Mesendoderm (in vitro differentiated cells): Measurements from ENCODE around the gene SNX12.

ENCODE experiments used
- DNase-seq: peaks from one replicate; pipeline ENCODE4 v3.0.0; 2013
- H2AK5ac ChIP-seq: 2 replicates; pipeline ENCODE4 v1.6.1; 2013; ENCODE audit warnings: low read length, inconsistent platforms
- H2BK120ac ChIP-seq: 2 replicates; pipeline ENCODE4 v1.6.1; 2013; ENCODE audit warnings: low read depth, mild to moderate bottlenecking, low read length, moderate library complexity, mixed read lengths
- H2BK15ac ChIP-seq: replicated peaks from 2 replicates; pipeline ENCODE4 v1.6.1; 2013; ENCODE audit warnings: low read depth, mild to moderate bottlenecking, moderate library complexity
- H2BK5ac ChIP-seq: 2 replicates; pipeline ENCODE4 v1.6.1; 2013; ENCODE audit warnings: low read length, inconsistent platforms
- H3K18ac ChIP-seq: 2 replicates; pipeline ENCODE4 v1.6.1; 2013; ENCODE audit warnings: mild to moderate bottlenecking, low read length, mixed read lengths
- H3K23ac ChIP-seq: one replicate; pipeline ENCODE4 v1.6.1; 2013; ENCODE audit warnings: low read length
- H3K27ac ChIP-seq: 2 replicates; pipeline ENCODE4 v1.5.1; 2013; ENCODE audit warnings: low read depth, mild to moderate bottlenecking, inconsistent platforms, low read length, moderate library complexity
- H3K27me3 ChIP-seq: 2 replicates; pipeline ENCODE4 v1.6.1; 2013; ENCODE audit warnings: low read length, control low read depth, mild to moderate bottlenecking, inconsistent platforms; ENCODE audit not compliant: insufficient read depth, poor library complexity
- H3K36me3 ChIP-seq: 2 replicates; pipeline ENCODE4 v1.6.1; 2013; ENCODE audit warnings: low read length, inconsistent platforms; ENCODE audit not compliant: control insufficient read depth, insufficient read depth
- H3K4ac ChIP-seq: one replicate; pipeline ENCODE4 v1.6.1; 2013; ENCODE audit warnings: low read depth, mild to moderate bottlenecking, low read length, moderate library complexity
- H3K4me1 ChIP-seq: 2 replicates; pipeline ENCODE4 v1.6.1; 2013; ENCODE audit warnings: low read depth, low read length, inconsistent platforms; ENCODE audit not compliant: control insufficient read depth
- H3K4me2 ChIP-seq: 2 replicates; pipeline ENCODE4 v1.6.1; 2013; ENCODE audit warnings: low read length
- H3K4me3 ChIP-seq: 2 replicates; pipeline ENCODE4 v1.5.1; 2013; ENCODE audit warnings: mild to moderate bottlenecking, low read length
- H3K56ac ChIP-seq: one replicate; pipeline ENCODE4 v1.6.1; 2013; ENCODE audit warnings: low read length
- H3K79me1 ChIP-seq: 2 replicates; pipeline ENCODE4 v1.6.1; 2013; ENCODE audit warnings: low read length, inconsistent platforms
- H3K79me2 ChIP-seq: 2 replicates; pipeline ENCODE4 v1.6.1; 2013; ENCODE audit warnings: mild to moderate bottlenecking, low read length; ENCODE audit not compliant: control insufficient read depth, insufficient read depth
- H3K9ac ChIP-seq: 2 replicates; pipeline ENCODE4 v1.6.1; 2013; ENCODE audit warnings: low read length, inconsistent platforms
- H4K5ac ChIP-seq: one replicate; pipeline ENCODE4 v1.6.1; 2013; ENCODE audit warnings: low read length
- H4K8ac ChIP-seq: one replicate; pipeline ENCODE4 v1.6.1; 2013; ENCODE audit warnings: low read depth, mild to moderate bottlenecking, control low read depth, low read length, moderate library complexity
- WGBS: extraction: QIAGEN DNeasy Blood & Tissue Kit; methylation state at CpG from one replicate; pipeline ENCODE4 v1.1.7; 2013; ENCODE audit warnings: low lambda C conversion rate, missing lambda C conversion rate; ENCODE audit not compliant: insufficient coverage; ENCODE audit errors: extremely low coverage; 5-methylcytosine and 5-hydroxymethylcytosine counted together

SNX12 gene

DNA sequence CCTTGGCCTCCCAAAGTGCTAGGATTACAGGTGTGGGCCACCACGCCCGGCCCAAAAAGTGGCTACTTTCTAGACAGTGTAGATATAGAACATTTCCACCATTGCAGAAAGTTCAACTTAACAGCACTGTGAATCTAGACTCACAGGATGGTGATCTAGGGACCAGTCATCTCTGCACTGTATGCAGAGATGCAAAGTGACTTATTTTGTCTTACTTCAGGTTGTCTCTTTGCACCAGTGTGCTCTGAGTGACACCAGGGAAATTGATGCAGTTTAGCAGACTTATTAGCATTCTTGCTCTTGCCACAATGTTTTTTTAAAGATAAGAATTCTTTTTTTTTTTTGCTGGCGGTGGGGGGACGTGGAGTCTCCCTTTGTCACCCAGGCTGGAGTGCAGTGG, 14.7 kb upstream of the SNX12 start:
- Histone ChIP-seq H3K4me3 (no peak overlapping the region), H3K18ac (no peak overlapping the region), H2AK5ac (no peak overlapping the region), H3K9ac (no peak overlapping the region), H2BK15ac (no peak overlapping the region), H3K36me3 (no peaks in the 10 kb centered on the region), H3K79me1 (no peaks in the 10 kb centered on the region), H2BK5ac (no peak overlapping the region), H3K27ac (no peak overlapping the region), H4K5ac (no peak overlapping the region), H2BK120ac (no peak overlapping the region), H3K4ac (no peak overlapping the region), H3K4me1 (no peaks in the 10 kb centered on the region), H3K23ac (no peak overlapping the region), H3K79me2 (no peaks in the 10 kb centered on the region), H3K27me3 (no peaks in the 10 kb centered on the region), H4K8ac (no peak overlapping the region), H3K4me2 (no peak overlapping the region), H3K56ac (no peak overlapping the region)
- WGBS: no CpG with 5 or more reads among the region's 4 CpGs
- DNase-seq: no peak

DNA sequence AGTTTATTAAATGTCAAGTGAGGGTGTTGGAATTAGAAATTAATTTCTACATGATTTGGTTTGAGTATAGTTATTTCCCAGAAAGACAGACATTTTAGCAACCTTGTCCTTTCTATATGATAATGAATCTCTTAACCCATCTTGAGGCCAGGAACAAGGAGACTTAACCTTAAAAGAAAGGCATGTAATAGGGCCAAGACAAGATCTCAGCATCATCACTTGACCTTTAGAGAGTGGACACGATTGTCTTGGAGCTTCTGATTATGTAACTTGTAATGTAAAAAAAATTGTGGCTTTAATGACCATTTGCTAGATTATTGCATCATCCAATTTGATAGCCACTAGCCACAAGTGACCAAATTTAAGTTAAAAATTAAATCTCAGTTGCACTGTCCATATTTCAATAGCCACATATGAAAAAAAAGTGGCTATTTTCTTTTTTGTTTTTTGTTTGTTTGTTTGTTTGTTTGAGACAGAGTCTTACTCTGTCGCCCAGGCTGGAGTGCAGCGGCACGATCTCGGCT, 14.1 kb upstream of the SNX12 start:
- Histone ChIP-seq H3K36me3 (no peaks in the 10 kb centered on the region), H4K5ac (no peak overlapping the region), H4K8ac (no peak overlapping the region), H3K27ac (no peak overlapping the region), H3K18ac (no peak overlapping the region), H3K79me2 (no peaks in the 10 kb centered on the region), H3K9ac (no peak overlapping the region), H2BK5ac (no peak overlapping the region), H2BK15ac (no peak overlapping the region), H3K79me1 (no peaks in the 10 kb centered on the region), H3K27me3 (no peaks in the 10 kb centered on the region), H3K4me2 (no peak overlapping the region), H3K23ac (no peak overlapping the region), H2BK120ac (no peak overlapping the region), H3K4me3 (no peak overlapping the region), H3K4me1 (no peaks in the 10 kb centered on the region), H3K56ac (no peak overlapping the region), H3K4ac (no peak overlapping the region), H2AK5ac (no peak overlapping the region)
- no peak for DNase-seq
- no CpG with 5 or more reads among the region's 5 CpGs for WGBS

DNA sequence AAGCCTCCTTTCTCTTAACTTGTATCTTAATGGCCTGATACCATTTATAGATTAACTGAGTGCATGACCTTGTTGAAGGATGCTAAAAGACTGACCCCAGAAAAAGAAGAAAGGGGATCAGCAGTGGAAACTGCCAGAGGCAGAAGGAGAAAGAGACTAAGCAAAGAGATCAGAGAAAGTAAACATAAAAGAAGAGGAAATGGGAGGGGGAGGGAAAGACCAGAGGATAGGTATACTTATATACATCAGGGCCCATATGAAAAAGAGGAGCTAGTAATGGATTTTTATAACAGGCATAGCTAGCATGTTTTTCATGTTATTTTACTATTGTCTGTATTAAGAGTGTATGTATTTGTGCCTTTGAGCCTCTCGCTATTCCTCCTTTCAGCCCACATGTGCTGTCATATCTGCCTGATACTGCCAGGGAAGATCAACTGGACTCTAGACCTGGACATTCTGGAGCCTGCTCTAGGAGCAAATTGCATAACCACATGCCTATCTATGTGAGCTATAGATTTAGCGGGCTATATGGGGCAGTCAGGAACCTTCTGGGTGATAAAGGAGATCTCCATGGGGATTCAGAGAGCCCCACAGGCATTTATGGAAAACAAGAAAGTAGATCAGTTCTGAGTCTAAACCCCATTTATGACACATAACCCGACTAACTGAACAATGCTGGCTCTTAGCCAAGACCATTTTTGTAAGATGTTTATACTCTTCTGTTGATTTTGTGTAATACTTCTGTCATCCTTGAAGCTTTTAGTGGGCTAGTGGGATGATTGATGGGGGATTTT, 13.4 kb upstream of the SNX12 start:
- Histone ChIP-seq H3K4me2 (no peak overlapping the region), H2BK5ac (no peak overlapping the region), H3K23ac (no peak overlapping the region), H4K8ac (no peak overlapping the region), H2BK15ac (no peak overlapping the region), H2BK120ac (no peak overlapping the region), H3K4me3 (no peak overlapping the region), H3K4me1 (no peaks in the 10 kb centered on the region), H3K79me2 (no peaks in the 10 kb centered on the region), H3K27me3 (no peaks in the 10 kb centered on the region), H3K79me1 (no peaks in the 10 kb centered on the region), H3K27ac (no peak overlapping the region), H3K36me3 (no peaks in the 10 kb centered on the region), H4K5ac (no peak overlapping the region), H3K4ac (no peak overlapping the region), H3K18ac (no peak overlapping the region), H3K9ac (no peak overlapping the region), H2AK5ac (no peak overlapping the region), H3K56ac (no peak overlapping the region)
- no peak for DNase-seq
- no CpG with 5 or more reads among the region's 3 CpGs for WGBS

DNA sequence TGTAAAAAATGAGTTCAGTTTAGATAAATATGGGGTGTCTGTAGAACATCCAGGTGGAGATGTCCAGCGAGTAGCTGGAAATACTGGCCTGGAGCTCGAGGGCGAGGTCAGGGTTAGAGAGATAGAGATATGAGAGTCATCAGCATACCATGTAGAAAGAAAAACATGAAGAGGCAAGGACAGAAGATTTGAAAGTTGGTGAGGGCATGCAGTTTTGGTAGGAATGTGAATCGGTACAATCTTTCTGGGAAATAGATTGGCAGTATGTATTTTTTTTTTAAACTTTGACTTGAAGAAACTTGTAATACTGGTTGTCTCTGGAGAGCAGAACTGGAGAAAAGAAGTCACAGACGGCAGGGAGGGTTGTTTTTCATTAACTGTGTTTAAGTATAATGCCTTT, 2.4 kb upstream of the SNX12 start:
- Histone ChIP-seq H3K4me1 (no peaks in the 10 kb centered on the region), H3K9ac (no peak overlapping the region), H3K36me3 (no peaks in the 10 kb centered on the region), H3K27ac (no peak overlapping the region), H3K79me2 (peaks cover 14% of the 10 kb centered on the region), H3K4ac (no peak overlapping the region), H3K18ac (no peak overlapping the region), H4K8ac (no peak overlapping the region), H3K23ac (no peak overlapping the region), H2BK5ac (no peak overlapping the region), H2AK5ac (no peak overlapping the region), H2BK120ac (no peak overlapping the region), H3K4me3 (no peak overlapping the region), H4K5ac (no peak overlapping the region), H3K4me2 (no peak overlapping the region), H2BK15ac (no peak overlapping the region), H3K56ac (no peak overlapping the region), H3K79me1 (no peaks in the 10 kb centered on the region), H3K27me3 (no peaks in the 10 kb centered on the region)
- no peak for DNase-seq
- WGBS: no CpG with 5 or more reads among the region's 5 CpGs

DNA sequence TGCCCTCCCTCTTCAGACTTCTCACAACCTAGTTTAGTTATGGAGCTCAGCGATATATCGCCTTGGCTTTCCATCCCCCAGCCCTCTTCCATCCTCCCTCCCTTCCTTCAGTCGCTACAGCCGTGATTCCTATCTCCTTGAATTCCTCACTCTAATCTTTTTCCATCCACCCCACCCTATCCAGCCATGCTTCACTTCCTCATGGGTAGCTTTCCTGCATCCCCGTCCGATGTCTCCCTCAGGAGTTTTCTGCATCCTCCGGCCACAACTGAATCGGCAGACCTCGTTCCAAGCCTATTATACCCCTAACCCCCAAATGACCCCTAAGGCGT, 456 bp downstream of the SNX12 start:
- H3K56ac ChIP-seq: peak overlapping the region; percentile 90
- H3K4ac ChIP-seq: peak overlapping the region; percentile 42
- peak; percentile 65 for DNase-seq
- H4K5ac ChIP-seq: no peak overlapping the region
- H3K4me3 ChIP-seq: peak overlapping the region; percentile 74
- no peak overlapping the region for H2BK5ac ChIP-seq
- H3K27ac ChIP-seq: peak overlapping the region; percentile 64
- WGBS: no CpG with 5 or more reads among the region's 10 CpGs
- H3K4me1 ChIP-seq: no peaks in the 10 kb centered on the region
- peak overlapping the region; percentile 35 for H3K4me2 ChIP-seq
- no peak overlapping the region for H3K18ac ChIP-seq
- no peak overlapping the region for H3K23ac ChIP-seq
- H2BK15ac ChIP-seq: no peak overlapping the region
- H3K27me3 ChIP-seq: no peaks in the 10 kb centered on the region
- H3K79me2 ChIP-seq: peaks cover 14% of the 10 kb centered on the region
- no peaks in the 10 kb centered on the region for H3K79me1 ChIP-seq
- no peaks in the 10 kb centered on the region for H3K36me3 ChIP-seq
- H4K8ac ChIP-seq: no peak overlapping the region
- no peak overlapping the region for H2BK120ac ChIP-seq
- H2AK5ac ChIP-seq: no peak overlapping the region
- H3K9ac ChIP-seq: peak overlapping the region; percentile 68

DNA sequence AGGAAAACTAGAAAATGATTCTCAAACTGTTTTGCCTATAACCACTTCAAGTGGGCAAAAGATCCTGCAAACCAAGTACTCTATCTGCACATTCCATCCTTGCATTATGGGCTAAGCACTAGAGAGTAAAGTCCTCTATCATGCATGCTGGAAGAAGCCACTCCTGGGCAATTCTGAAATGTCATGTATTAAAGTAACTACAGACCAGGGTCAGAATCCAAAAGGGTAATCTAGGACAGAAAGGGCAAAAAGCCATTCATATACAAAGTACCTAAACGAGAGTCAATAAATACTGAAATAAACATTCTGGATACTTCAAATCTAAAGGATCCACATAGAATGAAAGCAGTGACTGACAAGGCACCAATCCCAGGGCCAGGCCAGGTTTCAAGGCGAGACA, 1.0 kb downstream of the SNX12 start:
- DNase-seq: no peak
- Histone ChIP-seq H3K27ac (no peak overlapping the region), H3K79me2 (peaks cover 14% of the 10 kb centered on the region)

More for the DNA sequence above, 1.0 kb downstream of the SNX12 start:
- no peak overlapping the region for H2BK15ac ChIP-seq
- H3K36me3 ChIP-seq: no peaks in the 10 kb centered on the region
- H3K4me3 ChIP-seq: peak overlapping the region; percentile 74
- H2BK120ac ChIP-seq: no peak overlapping the region
- peak overlapping the region; percentile 90 for H3K56ac ChIP-seq
- peak overlapping the region; percentile 68 for H3K9ac ChIP-seq
- no peak overlapping the region for H2AK5ac ChIP-seq
- no peak overlapping the region for H4K5ac ChIP-seq
- no peak overlapping the region for H3K18ac ChIP-seq
- H3K4ac ChIP-seq: no peak overlapping the region
- no peak overlapping the region for H3K23ac ChIP-seq
- H2BK5ac ChIP-seq: no peak overlapping the region
- H3K27me3 ChIP-seq: no peaks in the 10 kb centered on the region
- no peaks in the 10 kb centered on the region for H3K4me1 ChIP-seq
- H3K79me1 ChIP-seq: no peaks in the 10 kb centered on the region
- H4K8ac ChIP-seq: no peak overlapping the region
- no CpG with 5 or more reads among the region's 2 CpGs for WGBS
- peak overlapping the region; percentile 35 for H3K4me2 ChIP-seq
